Transverse colon (tissue), 4 donors: ENCODE data around the gene DRGX.

Source experiments
- CTCF ChIP-seq, 5 experiments: fragments of 200-600 bp in 3 of 5; fragments of 450-650 bp in 2 of 5; sonication (generic) in 3 of 5; IDR thresholded peaks; 1 replicate in 2 of 5; 2 replicates in 3 of 5; pipeline ENCODE4 v1.5.1; 2016 to 2017; ENCODE audit warnings: antibody characterized with exemption in 5 of 5, inconsistent platforms in 3 of 5, mild to moderate bottlenecking in 2 of 5, moderate library complexity in 1 of 5
- POLR2A ChIP-seq: fragments of 450-650 bp; IDR thresholded peaks from one replicate; pipeline ENCODE4 v1.6.1; 2016; ENCODE audit warnings: antibody characterized with exemption, mild to moderate bottlenecking, moderate library complexity
- POLR2AphosphoS5 ChIP-seq, 3 donors: sonication (generic); formaldehyde crosslinking; IDR thresholded peaks; one replicate each; pipeline ENCODE4 v1.6.1; 2016; ENCODE audit warnings: antibody characterized with exemption in 3 of 3

GRCh38 chr10:49352323-49352722 lies 43.6 kb downstream of the DRGX start:
- TF ChIP-seq CTCF (IDR thresholded peaks at IDR 0.05) (no peak), POLR2A (no peak), POLR2AphosphoS5 (IDR thresholded peaks at IDR 0.05) (no peak)
